Chondrocyte (in vitro differentiated cells): ENCODE results near the gene CLCF1. TPM values are rescaled to one million over a fixed set of nuclear protein-coding genes. Genes with fewer than 3 reads are reported as not detected.
"Not testable (repeated sequence)": the region's sequence is repeated elsewhere in the genome, so short reads cannot be mapped to it uniquely, and the experiment has no call there.

Experiments used
- DNase-seq: peaks from one replicate; pipeline ENCODE4 v3.0.0; 2021; ENCODE audit warnings: mixed read lengths, low spot score
- H3K27ac Mint-ChIP-seq: one replicate; pipeline ENCODE4 v1.8.0; 2021; ENCODE audit warnings: mild to moderate bottlenecking, moderate library complexity, mixed read lengths; ENCODE audit not compliant: unreplicated experiment
- H3K27me3 Mint-ChIP-seq: 2 replicates; pipeline ENCODE4 v1.8.0; 2021; ENCODE audit warnings: low read depth, mixed read lengths
- H3K36me3 Mint-ChIP-seq: 2 replicates; pipeline ENCODE4 v1.8.0; 2021; ENCODE audit warnings: low read depth, mixed read lengths
- H3K4me1 Mint-ChIP-seq: 2 replicates; pipeline ENCODE4 v1.8.0; 2021; ENCODE audit warnings: low read depth, mild to moderate bottlenecking, mixed read lengths
- H3K4me3 Mint-ChIP-seq: one replicate; pipeline ENCODE4 v1.8.0; 2021; ENCODE audit warnings: mild to moderate bottlenecking, moderate library complexity, mixed read lengths; ENCODE audit not compliant: unreplicated experiment
- H3K9me3 Mint-ChIP-seq: 2 replicates; pipeline ENCODE4 v1.8.0; 2021; ENCODE audit warnings: low read depth, mixed read lengths
- total RNA-seq: library from RNA; stranded (reverse); gene quantifications from 3 replicates; pipeline ENCODE4 v1.2.1, GENCODE V29; 2021
- TF ChIP-seq, protein P1 (sequence below): fragments of 200-600 bp; sonication (generic); IDR thresholded peaks from 2 replicates; pipeline ENCODE4 v1.5.0; 2021; ENCODE audit warnings: antibody characterized with exemption, mild to moderate bottlenecking, moderate library complexity

CLCF1 gene
- total RNA-seq, 1 donor from 2014 or later: 4.9 TPM

DNA sequence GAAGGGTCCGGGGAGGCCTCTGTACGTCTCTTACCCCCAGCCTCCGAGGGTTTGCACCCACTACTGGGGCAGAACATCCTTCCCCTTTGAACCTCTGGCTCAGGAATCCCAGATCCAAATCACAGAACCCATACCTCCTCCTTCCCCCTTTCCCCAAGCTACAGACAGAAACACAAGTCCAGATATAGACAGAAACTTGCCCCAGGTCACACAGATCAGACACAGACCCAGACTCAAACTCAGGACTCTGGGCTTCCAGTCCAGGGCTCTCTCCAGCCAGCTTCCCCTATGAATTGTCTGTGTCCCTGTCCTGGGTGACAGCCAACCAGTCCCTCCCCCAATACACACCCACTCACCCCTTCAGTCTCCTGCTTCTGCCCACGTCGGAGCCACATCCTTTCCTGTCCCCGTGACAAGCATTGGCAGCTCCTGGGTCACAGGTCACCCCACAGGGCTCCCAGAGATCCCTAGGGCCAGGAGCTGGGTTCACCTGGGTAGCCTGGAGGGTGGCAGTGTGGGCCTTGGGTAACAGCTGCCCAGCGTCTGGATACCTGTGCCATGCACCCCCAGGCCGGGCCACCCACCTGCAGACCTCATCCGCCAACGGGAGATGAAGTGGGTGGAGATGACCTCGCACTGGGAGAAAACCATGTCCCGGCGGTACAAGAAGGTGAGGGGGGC lies 31.3 kb upstream of the CLCF1 start:
- DNase-seq: no peak
- TF ChIP-seq, protein P1, sequence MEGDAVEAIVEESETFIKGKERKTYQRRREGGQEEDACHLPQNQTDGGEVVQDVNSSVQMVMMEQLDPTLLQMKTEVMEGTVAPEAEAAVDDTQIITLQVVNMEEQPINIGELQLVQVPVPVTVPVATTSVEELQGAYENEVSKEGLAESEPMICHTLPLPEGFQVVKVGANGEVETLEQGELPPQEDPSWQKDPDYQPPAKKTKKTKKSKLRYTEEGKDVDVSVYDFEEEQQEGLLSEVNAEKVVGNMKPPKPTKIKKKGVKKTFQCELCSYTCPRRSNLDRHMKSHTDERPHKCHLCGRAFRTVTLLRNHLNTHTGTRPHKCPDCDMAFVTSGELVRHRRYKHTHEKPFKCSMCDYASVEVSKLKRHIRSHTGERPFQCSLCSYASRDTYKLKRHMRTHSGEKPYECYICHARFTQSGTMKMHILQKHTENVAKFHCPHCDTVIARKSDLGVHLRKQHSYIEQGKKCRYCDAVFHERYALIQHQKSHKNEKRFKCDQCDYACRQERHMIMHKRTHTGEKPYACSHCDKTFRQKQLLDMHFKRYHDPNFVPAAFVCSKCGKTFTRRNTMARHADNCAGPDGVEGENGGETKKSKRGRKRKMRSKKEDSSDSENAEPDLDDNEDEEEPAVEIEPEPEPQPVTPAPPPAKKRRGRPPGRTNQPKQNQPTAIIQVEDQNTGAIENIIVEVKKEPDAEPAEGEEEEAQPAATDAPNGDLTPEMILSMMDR: no peak
- H3K9me3 Mint-ChIP-seq: no peaks in the 10 kb centered on the region
- H3K4me3 Mint-ChIP-seq: no peak overlapping the region
- no peaks in the 10 kb centered on the region for H3K27me3 Mint-ChIP-seq
- H3K4me1 Mint-ChIP-seq: peaks cover 14% of the 10 kb centered on the region
- H3K36me3 Mint-ChIP-seq: no peaks in the 10 kb centered on the region
- no peak overlapping the region for H3K27ac Mint-ChIP-seq

- not testable (repeated sequence) for H3K27me3 Mint-ChIP-seq, H3K27ac Mint-ChIP-seq, H3K4me3 Mint-ChIP-seq, H3K9me3 Mint-ChIP-seq, H3K36me3 Mint-ChIP-seq, DNase-seq
- H3K4me1 Mint-ChIP-seq: peaks cover 20% of the 10 kb centered on the region
Measured at GRCh38 chr11:67403085-67403484, 29.7 kb upstream of the CLCF1 start.

DNA sequence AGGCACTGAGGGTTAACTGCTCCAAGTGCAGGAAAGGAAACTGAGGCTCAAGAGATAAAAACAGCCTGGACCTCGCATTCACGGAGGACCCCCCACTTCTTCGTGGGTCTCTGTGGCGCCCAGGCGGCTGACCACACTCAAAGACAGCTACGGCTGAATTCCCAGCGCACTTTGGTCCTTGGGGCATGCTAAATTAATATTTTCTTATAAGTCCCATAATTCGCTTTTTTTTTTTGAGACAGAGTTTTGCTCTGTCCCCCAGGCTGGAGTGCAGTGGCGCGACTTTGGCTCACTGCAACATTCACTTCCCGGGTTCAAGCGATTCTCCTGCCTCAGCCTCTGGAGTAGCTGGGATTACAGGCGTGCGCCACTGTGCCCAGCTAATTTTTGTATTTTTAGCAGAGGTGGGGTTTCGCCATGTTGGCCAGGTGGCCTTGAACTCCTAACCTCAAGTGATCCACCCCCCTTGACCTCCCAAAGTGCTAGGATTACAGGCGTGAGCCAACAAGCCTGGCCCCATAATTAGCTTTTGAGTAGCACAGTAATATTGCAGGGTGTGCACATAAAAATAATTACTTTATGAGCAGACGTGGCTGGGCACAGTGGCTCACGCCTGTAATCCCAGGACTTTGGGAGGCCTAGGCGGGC lies 28.9 kb upstream of the CLCF1 start:
- not testable (repeated sequence) for H3K9me3 Mint-ChIP-seq, DNase-seq, H3K27me3 Mint-ChIP-seq
- Mint-ChIP-seq H3K27ac (peak overlapping the region; percentile 59), H3K4me1 (peaks cover 20% of the 10 kb centered on the region), H3K36me3 (peaks cover 10% of the 10 kb centered on the region), H3K4me3 (peak overlapping the region; percentile 36)

DNA sequence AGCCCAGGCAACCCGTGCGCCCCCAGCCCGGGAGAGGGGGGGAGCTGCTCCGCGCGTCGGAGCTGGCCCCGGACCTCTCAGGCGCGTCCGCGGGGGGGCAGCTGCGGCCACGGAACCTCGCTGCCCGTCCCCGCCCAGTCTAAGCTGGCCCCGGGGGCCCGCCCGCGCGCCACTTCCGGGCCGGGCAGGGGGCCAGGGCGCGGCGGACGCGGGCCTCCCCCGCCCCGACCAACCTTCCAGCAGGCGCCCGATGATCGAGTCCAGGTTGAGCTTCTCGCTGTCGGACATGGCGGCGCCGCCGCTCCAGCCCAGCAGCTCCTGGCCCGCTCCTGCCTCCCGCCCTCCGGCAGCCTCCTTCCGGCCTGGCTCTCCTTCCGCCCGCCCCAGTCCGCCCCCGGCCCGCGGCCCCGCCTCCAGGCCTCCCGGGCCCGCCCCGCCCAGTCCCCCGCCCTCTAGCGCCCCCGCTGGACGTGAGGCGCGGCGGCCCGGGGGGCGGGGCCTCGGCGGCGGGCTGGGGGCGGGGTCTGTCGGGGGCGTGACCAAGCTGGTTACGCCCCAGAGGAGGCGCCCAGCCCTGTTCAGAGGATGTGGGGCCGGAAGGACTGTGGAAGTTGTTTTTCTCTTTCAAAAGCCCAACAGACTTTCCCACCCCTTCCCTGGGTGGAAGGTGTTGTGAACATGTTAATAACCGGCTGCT lies 28.2 kb upstream of the CLCF1 start, which contains the start of gene PPP1CA:
PPP1CA (minus strand) TSS at position 364 of the 697 bp plus-strand sequence; CDS start at position 288, 76 bp downstream.
- no peaks in the 10 kb centered on the region for H3K27me3 Mint-ChIP-seq
- peak within 1 kb of the TSS; percentile 59 for H3K27ac Mint-ChIP-seq

DNA sequence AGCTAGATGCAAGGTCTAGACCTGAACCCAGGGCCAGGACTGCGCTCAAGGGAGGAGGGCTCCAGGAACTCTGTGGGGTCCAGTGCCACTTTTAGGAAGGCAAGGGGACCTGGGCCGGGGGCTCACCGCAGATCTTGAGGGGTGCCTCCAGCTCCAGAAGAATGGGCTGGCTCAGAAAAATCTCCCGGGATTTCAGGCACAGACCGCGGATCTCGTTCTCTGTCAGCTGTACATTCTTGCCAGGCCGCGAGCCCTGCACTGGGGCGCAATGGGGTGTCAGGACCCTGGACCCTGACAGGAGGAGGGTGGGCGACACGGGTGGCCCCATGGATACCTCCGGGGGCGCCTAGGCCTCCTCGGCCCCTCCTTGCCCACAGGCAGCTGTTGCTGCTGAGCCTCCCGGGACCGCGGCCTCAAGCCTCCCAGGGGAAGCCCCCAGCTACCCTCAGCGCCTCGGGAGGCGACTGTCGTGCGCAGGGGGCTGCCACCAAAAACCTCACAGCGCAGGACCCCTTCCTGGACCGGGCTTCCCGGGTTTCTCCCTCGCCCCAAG lies 27.6 kb upstream of the CLCF1 start:
- H3K9me3 Mint-ChIP-seq: no peaks in the 10 kb centered on the region
- peaks cover 12% of the 10 kb centered on the region for H3K36me3 Mint-ChIP-seq
- TF ChIP-seq, protein P1: no peak
- no peaks in the 10 kb centered on the region for H3K27me3 Mint-ChIP-seq
- peaks cover 20% of the 10 kb centered on the region for H3K4me1 Mint-ChIP-seq
- no peak for DNase-seq
- peak overlapping the region; percentile 17 for H3K27ac Mint-ChIP-seq
- peak overlapping the region; percentile 73 for H3K4me3 Mint-ChIP-seq

More for the DNA sequence above, 28.2 kb upstream of the CLCF1 start, which contains the start of gene PPP1CA:
- DNase-seq: no peak
- peak within 1 kb of the TSS; percentile 73 for H3K4me3 Mint-ChIP-seq
- H3K9me3 Mint-ChIP-seq: no peaks in the 10 kb centered on the region
- peaks cover 20% of the 10 kb centered on the region for H3K4me1 Mint-ChIP-seq
- TF ChIP-seq, protein P1: peak; percentile 77
- peaks cover 12% of the 10 kb centered on the region for H3K36me3 Mint-ChIP-seq
